Panc1 (cell line): Measurements from ENCODE around the gene OR2V2. TPM values are rescaled to one million over a fixed set of nuclear protein-coding genes. Genes with fewer than 3 reads are reported as not detected.
"Not testable (repeated sequence)": the region's sequence is repeated elsewhere in the genome, so short reads cannot be mapped to it uniquely, and the experiment has no call there.

Experiments used
- ATAC-seq: fragments of 200-7000 bp; cut with Tn5 transposase; 2 replicates; pipeline ENCODE4 v1.9.1; 2020; ENCODE audit warnings: mild to moderate bottlenecking, moderate library complexity
- BruUV-seq: library from RNA; stranded (reverse); fragments of 400-500 nt; replicated peaks from 2 replicates; lab custom pipeline; 2021; lab: Mats Ljungman, UMichigan
- CTCF ChIA-PET: fragments of 300-600 bp; sonication (Branson Sonifier 250); formaldehyde crosslinking; loops from one replicate; lab custom pipeline; 2022; ENCODE audit warnings: antibody characterized with exemption; lab: Charles Lee
- POLR2A ChIA-PET: fragments of 300-600 bp; sonication (Branson Sonifier 250); formaldehyde crosslinking; loops from one replicate; lab custom pipeline; 2022; ENCODE audit warnings: antibody characterized with exemption; lab: Charles Lee
- DNase-seq: peaks from one replicate; pipeline ENCODE4 v3.0.0-alpha.2; 2010; ENCODE audit warnings: low read depth, low spot score
- H3K27ac ChIP-seq: 2 replicates; pipeline ENCODE4 v1.5.1; 2011; ENCODE audit warnings: mild to moderate bottlenecking, low read length, inconsistent platforms
- H3K27me3 ChIP-seq: fragments of 200-500 bp; sonication (Bioruptor generic); 2 replicates; pipeline ENCODE4 v1.6.0; 2014; ENCODE audit warnings: low read length, inconsistent platforms; ENCODE audit not compliant: control insufficient read depth, insufficient read depth
- H3K36me3 ChIP-seq: fragments of 200-500 bp; sonication (Bioruptor generic); 2 replicates; pipeline ENCODE4 v1.5.1; 2014; ENCODE audit warnings: inconsistent platforms, mild to moderate bottlenecking, low read length, moderate library complexity; ENCODE audit not compliant: control insufficient read depth, insufficient read depth
- H3K4me1 ChIP-seq: 2 replicates; pipeline ENCODE4 v1.5.1; 2011; ENCODE audit warnings: inconsistent platforms, mild to moderate bottlenecking, low read length, moderate library complexity; ENCODE audit not compliant: control insufficient read depth, insufficient read depth
- H3K4me3 ChIP-seq, 2 experiments: 2 replicates each; pipeline ENCODE4 v1.5.1; 2011 to 2012; ENCODE audit warnings: low read depth in 2 of 2, low read length in 2 of 2, mild to moderate bottlenecking in 2 of 2, inconsistent platforms in 1 of 2, moderate library complexity in 1 of 2
- H3K9me3 ChIP-seq: fragments of 200-500 bp; sonication (Bioruptor generic); 2 replicates; pipeline ENCODE4 v1.5.1; 2014; ENCODE audit warnings: low read depth, mild to moderate bottlenecking, inconsistent platforms, low read length, moderate library complexity; ENCODE audit not compliant: control insufficient read depth, insufficient read depth
- POLR2AphosphoS5 ChIP-seq: IDR thresholded peaks from 2 replicates; pipeline ENCODE4 v1.6.1; 2012; ENCODE audit warnings: mild to moderate bottlenecking, low read depth, low read length, moderate library complexity
- SIN3A ChIP-seq: IDR thresholded peaks from 2 replicates; pipeline ENCODE4 v1.6.1; 2012; ENCODE audit warnings: low read depth, mild to moderate bottlenecking, low read length, moderate library complexity, borderline replicate concordance; ENCODE audit not compliant: insufficient read depth
- TCF7L2 ChIP-seq: IDR thresholded peaks from 2 replicates; pipeline ENCODE4 v1.6.1; 2011; ENCODE audit warnings: mild to moderate bottlenecking, low read depth, low read length, inconsistent platforms
- in situ Hi-C: cut with HindIII; loops from 2 replicates; pipeline ENCODE4 v1.10.0; 2016; ENCODE audit warnings: low sequenced_read_pairs, low pct_unique_long_range_greater_than_20kb
- intact Hi-C: fragments of 100-400 bp; cut with micrococcal nuclease; formaldehyde crosslinking; loops from one replicate; pipeline ENCODE4 v1.10.0; 2022; ENCODE audit not compliant: unreplicated experiment
- total RNA-seq: library from RNA; stranded (reverse); gene quantifications from one replicate; pipeline ENCODE4 v1.2.1, GENCODE V29; 2021; ENCODE audit not compliant: unreplicated experiment
- TF ChIP-seq, protein P1 (sequence below), 2 experiments: IDR thresholded peaks; 2 replicates each; pipeline ENCODE4 v1.6.1; 2011 to 2012; ENCODE audit warnings: low read depth in 2 of 2, control low read depth in 1 of 2, low read length in 1 of 2, mild to moderate bottlenecking in 1 of 2, moderate library complexity in 1 of 2; ENCODE audit not compliant: insufficient read depth in 1 of 2
- TF ChIP-seq, protein P2 (sequence below): fragments of 450-650 bp; IDR thresholded peaks from 2 replicates; pipeline ENCODE4 v1.5.1; 2017; ENCODE audit warnings: mild to moderate bottlenecking

OR2V2 gene
- total RNA-seq, 1 experiment from 2014 or later, result not detected

GRCh38 chr5:181160152-181160754, 12.9 kb downstream of the OR2V2 start:
- intact Hi-C loops (loop anchor here (5.0 kb wide), 1 partner anchor 113 kb away; no protein-coding TSS in a partner anchor), in situ Hi-C loops (no loop called here)
- Histone ChIP-seq H3K27me3 (no peaks in the 10 kb centered on the region), H3K36me3 (no peaks in the 10 kb centered on the region), H3K4me1 (peaks cover 26% of the 10 kb centered on the region), H3K27ac (peak overlapping the region; percentile 88), H3K9me3 (no peaks in the 10 kb centered on the region), H3K4me3 (peak overlapping the region; percentile 44 to 61)
- TF ChIP-seq, protein P1, sequence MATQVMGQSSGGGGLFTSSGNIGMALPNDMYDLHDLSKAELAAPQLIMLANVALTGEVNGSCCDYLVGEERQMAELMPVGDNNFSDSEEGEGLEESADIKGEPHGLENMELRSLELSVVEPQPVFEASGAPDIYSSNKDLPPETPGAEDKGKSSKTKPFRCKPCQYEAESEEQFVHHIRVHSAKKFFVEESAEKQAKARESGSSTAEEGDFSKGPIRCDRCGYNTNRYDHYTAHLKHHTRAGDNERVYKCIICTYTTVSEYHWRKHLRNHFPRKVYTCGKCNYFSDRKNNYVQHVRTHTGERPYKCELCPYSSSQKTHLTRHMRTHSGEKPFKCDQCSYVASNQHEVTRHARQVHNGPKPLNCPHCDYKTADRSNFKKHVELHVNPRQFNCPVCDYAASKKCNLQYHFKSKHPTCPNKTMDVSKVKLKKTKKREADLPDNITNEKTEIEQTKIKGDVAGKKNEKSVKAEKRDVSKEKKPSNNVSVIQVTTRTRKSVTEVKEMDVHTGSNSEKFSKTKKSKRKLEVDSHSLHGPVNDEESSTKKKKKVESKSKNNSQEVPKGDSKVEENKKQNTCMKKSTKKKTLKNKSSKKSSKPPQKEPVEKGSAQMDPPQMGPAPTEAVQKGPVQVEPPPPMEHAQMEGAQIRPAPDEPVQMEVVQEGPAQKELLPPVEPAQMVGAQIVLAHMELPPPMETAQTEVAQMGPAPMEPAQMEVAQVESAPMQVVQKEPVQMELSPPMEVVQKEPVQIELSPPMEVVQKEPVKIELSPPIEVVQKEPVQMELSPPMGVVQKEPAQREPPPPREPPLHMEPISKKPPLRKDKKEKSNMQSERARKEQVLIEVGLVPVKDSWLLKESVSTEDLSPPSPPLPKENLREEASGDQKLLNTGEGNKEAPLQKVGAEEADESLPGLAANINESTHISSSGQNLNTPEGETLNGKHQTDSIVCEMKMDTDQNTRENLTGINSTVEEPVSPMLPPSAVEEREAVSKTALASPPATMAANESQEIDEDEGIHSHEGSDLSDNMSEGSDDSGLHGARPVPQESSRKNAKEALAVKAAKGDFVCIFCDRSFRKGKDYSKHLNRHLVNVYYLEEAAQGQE (IDR thresholded peaks at IDR 0.05; ENCODE audit: insufficient read depth in 1 of 2, low read depth in 2 of 2, low read length in 1 of 2), result no peak
- TF ChIP-seq POLR2AphosphoS5 (no peak), SIN3A (no peak), TCF7L2 (no peak)
- TF ChIP-seq, protein P2, sequence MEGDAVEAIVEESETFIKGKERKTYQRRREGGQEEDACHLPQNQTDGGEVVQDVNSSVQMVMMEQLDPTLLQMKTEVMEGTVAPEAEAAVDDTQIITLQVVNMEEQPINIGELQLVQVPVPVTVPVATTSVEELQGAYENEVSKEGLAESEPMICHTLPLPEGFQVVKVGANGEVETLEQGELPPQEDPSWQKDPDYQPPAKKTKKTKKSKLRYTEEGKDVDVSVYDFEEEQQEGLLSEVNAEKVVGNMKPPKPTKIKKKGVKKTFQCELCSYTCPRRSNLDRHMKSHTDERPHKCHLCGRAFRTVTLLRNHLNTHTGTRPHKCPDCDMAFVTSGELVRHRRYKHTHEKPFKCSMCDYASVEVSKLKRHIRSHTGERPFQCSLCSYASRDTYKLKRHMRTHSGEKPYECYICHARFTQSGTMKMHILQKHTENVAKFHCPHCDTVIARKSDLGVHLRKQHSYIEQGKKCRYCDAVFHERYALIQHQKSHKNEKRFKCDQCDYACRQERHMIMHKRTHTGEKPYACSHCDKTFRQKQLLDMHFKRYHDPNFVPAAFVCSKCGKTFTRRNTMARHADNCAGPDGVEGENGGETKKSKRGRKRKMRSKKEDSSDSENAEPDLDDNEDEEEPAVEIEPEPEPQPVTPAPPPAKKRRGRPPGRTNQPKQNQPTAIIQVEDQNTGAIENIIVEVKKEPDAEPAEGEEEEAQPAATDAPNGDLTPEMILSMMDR, result no peak
- BruUV-seq, result no TSS peak
- ATAC-seq, result peak; percentile 54
- POLR2A ChIA-PET, result no interaction called here
- DNase-seq, result no peak
- CTCF ChIA-PET, result interaction anchor here (0.7 to 1.1 kb wide), 2 partner anchors 13 to 24 kb away, joined by 3 to 5 read pairs; no protein-coding TSS in a partner anchor

GRCh38 chr5:181160755-181161533, 13.6 kb downstream of the OR2V2 start:
- H3K36me3 ChIP-seq, DNase-seq, H3K9me3 ChIP-seq, BruUV-seq, in situ Hi-C loops, H3K27me3 ChIP-seq: not testable (repeated sequence)
- Histone ChIP-seq H3K27ac (peak overlapping the region; percentile 95), H3K4me3 (peak overlapping the region; percentile 28 to 50), H3K4me1 (peaks cover 26% of the 10 kb centered on the region)
- intact Hi-C loops, result loop anchor here (5.0 kb wide), 1 partner anchor 114 kb away; no protein-coding TSS in a partner anchor
- POLR2A ChIA-PET, result interaction anchor here (0.5 kb wide), 1 partner anchor 47 kb away, joined by 4 read pairs; no protein-coding TSS in a partner anchor
- 0 out of 2 replicates have a peak, but pooled peaks have one; percentile 18 for TF ChIP-seq POLR2AphosphoS5
- CTCF ChIA-PET, result interaction anchor here (1.1 kb wide), 1 partner anchor 12 kb away, joined by 5 read pairs; no protein-coding TSS in a partner anchor
- peak; percentile 27 for ATAC-seq
